Measurements from ENCODE around the gene TANGO6. TPM values are rescaled to one million over a fixed set of nuclear protein-coding genes. Genes with fewer than 3 reads are reported as not detected.

The TANGO6 gene
- total RNA-seq, 3 donors from 2014 or later, result 7.4 to 19.7 (median 8.2) TPM

- TF ChIP-seq CTCF (IDR thresholded peaks at IDR 0.05), result no peak
- Histone ChIP-seq H3K36me3 (ENCODE audit: low read depth) (no peaks in the 10 kb centered on the region), H3K9me3 (no peaks in the 10 kb centered on the region), H3K4me1 (ENCODE audit: low read depth) (no peaks in the 10 kb centered on the region), H3K4me3 (no peak overlapping the region)
- intact Hi-C loops (cut with DNase I, micrococcal nuclease), result no loop called here
- DNase-seq, result no peak
- ATAC-seq, result no peak
These were observed 54.7 kb downstream of the TANGO6 start for GRCh38 chr16:68898026-68898425.

- no peak for ATAC-seq
- no peak for TF ChIP-seq CTCF (IDR thresholded peaks at IDR 0.05)
- Histone ChIP-seq H3K4me1 (ENCODE audit: low read depth) (no peaks in the 10 kb centered on the region), H3K4me3 (no peak overlapping the region), H3K9me3 (no peaks in the 10 kb centered on the region), H3K36me3 (ENCODE audit: low read depth) (no peaks in the 10 kb centered on the region)
- DNase-seq, result no peak
- intact Hi-C loops (cut with DNase I, micrococcal nuclease), result loop anchor here in 1 of 2 donors (10.0 kb wide), 1 partner anchor 215 kb away; no protein-coding TSS in a partner anchor
These were observed 56.7 kb downstream of the TANGO6 start for GRCh38 chr16:68900009-68900408.

GRCh38 chr16:68902003-68902968 lies 59.0 kb downstream of the TANGO6 start:
- no peaks in the 10 kb centered on the region for H3K36me3 ChIP-seq (ENCODE audit: low read depth)
- intact Hi-C loops (cut with DNase I, micrococcal nuclease), result loop anchor here in 1 of 2 donors (10.0 kb wide), 1 partner anchor 213 kb away; no protein-coding TSS in a partner anchor
- peak; percentile 46 for TF ChIP-seq CTCF (IDR thresholded peaks at IDR 0.05)
- no peak overlapping the region for H3K4me3 ChIP-seq
- DNase-seq (peak in 1 of 3 donors; percentile 79), ATAC-seq (peak; percentile 90)
- peaks cover under 1% of the 10 kb centered on the region for H3K4me1 ChIP-seq (ENCODE audit: low read depth)
- H3K9me3 ChIP-seq, result no peaks in the 10 kb centered on the region

GRCh38 chr16:68902969-68903345 lies 59.6 kb downstream of the TANGO6 start:
- no peak for DNase-seq
- Histone ChIP-seq H3K9me3 (no peaks in the 10 kb centered on the region), H3K4me1 (ENCODE audit: low read depth) (peaks cover 7% of the 10 kb centered on the region), H3K36me3 (ENCODE audit: low read depth) (no peaks in the 10 kb centered on the region), H3K4me3 (no peak overlapping the region)
- no peak for TF ChIP-seq CTCF (IDR thresholded peaks at IDR 0.05)
- intact Hi-C loops (cut with DNase I, micrococcal nuclease), result loop anchor here in 1 of 2 donors (10.0 kb wide), 1 partner anchor 212 kb away; no protein-coding TSS in a partner anchor
- no peak for ATAC-seq

GRCh38 chr16:68907297-68907696 lies 64.0 kb downstream of the TANGO6 start:
- Histone ChIP-seq H3K36me3 (ENCODE audit: low read depth) (no peaks in the 10 kb centered on the region), H3K9me3 (no peaks in the 10 kb centered on the region), H3K4me1 (ENCODE audit: low read depth) (peaks cover 8% of the 10 kb centered on the region), H3K4me3 (no peak overlapping the region)
- TF ChIP-seq CTCF (IDR thresholded peaks at IDR 0.05), result no peak
- intact Hi-C loops (cut with DNase I, micrococcal nuclease), result loop anchor here in 1 of 2 donors (10.0 kb wide), 1 partner anchor 208 kb away; no protein-coding TSS in a partner anchor
- ATAC-seq (peak; percentile 44), DNase-seq (no peak)
